Retinal pigment epithelial cell (primary cell): Measurements from ENCODE around the gene NUDT1.
A peak's percentile ranks its signal among the peaks of the same experiment; 100 is the strongest.

Experiments used
- DNase-seq: peaks from one replicate; pipeline ENCODE4 v3.0.0-alpha.2; 2010; ENCODE audit warnings: low read depth
- H3K4me3 ChIP-seq: 2 replicates; pipeline ENCODE4 v1.5.1; 2011; ENCODE audit warnings: mild to moderate bottlenecking, low read length, control low read depth, moderate library complexity
- TF ChIP-seq, protein P1 (sequence below): conservative IDR thresholded peaks from 2 replicates; pipeline ENCODE4 v1.5.1; 2011; ENCODE audit warnings: low read depth, low read length, control low read depth, inconsistent platforms

NUDT1 gene

DNA sequence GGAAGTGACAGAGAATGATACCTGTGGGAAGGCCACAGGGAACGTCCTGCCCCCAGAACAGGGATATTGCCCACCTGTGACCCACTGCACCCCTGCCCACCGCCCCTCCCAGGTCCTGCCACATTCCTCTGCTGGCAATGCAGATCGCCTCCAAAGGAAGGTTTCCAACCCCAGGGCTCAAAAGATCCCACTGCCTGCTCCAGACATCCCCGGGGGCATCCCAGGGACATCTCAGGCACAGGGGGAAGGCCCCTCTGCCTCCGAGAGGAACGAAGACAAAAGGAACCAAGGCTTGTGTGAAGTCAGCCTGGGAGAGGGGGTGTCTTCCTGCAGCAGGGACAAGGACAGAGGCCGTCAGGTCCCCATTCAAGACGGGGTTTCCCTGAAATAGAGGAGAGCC, 28.5 kb downstream of the NUDT1 start:
- DNase-seq = no peak
- TF ChIP-seq, protein P1, sequence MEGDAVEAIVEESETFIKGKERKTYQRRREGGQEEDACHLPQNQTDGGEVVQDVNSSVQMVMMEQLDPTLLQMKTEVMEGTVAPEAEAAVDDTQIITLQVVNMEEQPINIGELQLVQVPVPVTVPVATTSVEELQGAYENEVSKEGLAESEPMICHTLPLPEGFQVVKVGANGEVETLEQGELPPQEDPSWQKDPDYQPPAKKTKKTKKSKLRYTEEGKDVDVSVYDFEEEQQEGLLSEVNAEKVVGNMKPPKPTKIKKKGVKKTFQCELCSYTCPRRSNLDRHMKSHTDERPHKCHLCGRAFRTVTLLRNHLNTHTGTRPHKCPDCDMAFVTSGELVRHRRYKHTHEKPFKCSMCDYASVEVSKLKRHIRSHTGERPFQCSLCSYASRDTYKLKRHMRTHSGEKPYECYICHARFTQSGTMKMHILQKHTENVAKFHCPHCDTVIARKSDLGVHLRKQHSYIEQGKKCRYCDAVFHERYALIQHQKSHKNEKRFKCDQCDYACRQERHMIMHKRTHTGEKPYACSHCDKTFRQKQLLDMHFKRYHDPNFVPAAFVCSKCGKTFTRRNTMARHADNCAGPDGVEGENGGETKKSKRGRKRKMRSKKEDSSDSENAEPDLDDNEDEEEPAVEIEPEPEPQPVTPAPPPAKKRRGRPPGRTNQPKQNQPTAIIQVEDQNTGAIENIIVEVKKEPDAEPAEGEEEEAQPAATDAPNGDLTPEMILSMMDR = no peak
- H3K4me3 ChIP-seq = no peak overlapping the region

DNA sequence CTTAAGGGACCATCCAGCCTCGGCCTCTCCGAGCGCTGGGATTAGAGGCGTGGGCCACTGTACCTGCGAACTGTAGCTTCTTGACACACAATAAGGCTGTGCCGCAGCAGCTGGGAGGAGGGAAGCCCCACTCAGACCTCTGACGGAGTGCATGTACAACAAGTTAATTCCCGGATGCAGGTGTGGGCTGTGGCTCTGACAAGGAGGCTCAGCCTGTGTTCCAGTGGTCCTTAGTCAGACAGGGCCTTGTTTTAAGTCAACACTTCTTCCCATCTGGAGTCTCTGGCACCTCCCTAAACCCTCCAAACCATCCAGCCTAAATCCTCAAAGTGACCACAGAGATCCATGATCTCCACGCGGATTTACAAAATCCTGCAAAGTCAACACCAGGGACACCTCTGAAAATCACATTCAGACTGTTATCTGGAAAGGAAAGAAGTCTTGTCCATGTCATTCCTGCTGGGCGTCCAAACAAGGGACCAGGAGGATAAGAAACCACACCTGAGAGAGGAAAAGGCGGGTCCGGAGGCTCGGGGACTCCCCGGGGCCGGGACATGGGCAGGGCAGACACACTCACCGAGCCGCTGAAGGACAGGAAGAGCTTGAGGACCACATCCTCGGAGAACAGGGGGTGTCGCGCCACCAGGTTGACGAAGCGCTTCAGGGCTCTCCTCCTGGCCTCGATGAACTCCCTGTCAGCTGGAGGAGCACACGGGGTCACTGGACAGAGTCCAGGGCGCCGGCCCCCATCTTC, 29.4 kb downstream of the NUDT1 start:
- no peak for DNase-seq
- TF ChIP-seq, protein P1 = no peak
- no peak overlapping the region for H3K4me3 ChIP-seq

DNA sequence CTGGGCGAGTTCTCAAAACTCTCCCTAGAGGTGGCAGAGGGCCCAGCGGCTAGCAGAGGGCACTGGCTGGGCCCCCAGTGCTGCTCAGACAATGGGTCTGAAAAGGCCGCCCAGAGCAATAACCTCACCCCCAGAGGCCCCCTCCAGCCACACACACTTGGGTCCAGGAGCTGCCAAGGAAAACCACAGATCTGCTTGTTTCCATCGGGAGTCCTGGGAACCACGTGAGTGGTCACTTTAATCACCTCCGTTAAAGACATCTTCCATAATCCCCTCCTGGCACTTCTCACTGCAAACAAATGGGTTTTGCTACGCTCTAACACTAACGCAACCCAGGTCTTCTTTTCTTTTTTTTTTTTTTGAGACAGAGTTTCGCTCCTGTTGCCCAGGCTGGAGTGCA, 30.0 kb downstream of the NUDT1 start:
- H3K4me3 ChIP-seq = no peak overlapping the region
- TF ChIP-seq, protein P1 = no peak
- peak; percentile 38 for DNase-seq

DNA sequence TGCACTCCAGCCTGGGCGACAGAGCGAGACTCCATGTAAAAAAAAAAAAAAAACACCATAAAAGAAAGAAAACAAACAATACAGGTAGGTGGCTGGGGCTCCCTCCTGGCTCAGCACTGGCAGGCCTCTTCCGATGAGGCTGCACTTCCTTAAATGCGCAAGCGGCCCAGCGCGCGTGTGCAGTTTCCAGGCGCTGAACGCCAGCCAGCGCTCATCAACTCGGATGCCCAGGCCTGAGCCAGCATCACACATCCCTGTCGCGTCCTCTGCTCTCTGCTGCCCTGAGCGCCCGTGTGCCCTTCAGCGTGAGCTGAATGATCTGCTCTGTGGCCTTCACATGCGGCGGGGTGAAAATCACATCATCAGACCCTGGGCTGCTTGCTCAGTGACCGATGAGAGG, 31.8 kb downstream of the NUDT1 start:
- DNase-seq = no peak
- TF ChIP-seq, protein P1 = no peak
- no peak overlapping the region for H3K4me3 ChIP-seq

DNA sequence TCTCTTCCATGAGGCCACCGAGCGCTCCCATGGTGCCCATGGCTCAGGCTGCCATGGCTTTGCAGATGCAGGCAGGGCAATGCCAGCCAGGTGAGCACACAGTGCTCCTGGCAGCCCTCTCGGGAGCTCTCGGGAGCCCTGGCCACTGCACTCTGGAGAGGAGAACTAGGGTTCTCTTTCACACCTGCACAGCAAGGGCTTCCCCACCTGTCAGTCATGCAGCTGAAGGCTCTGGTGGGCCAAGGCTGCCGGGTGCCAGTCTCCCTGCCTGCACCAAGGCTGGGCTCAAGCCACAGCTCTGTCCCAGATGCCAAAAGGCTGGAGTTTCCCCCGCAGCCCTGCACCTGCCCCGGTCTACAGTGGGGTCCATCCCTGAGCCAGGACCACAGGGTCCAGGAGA, 32.6 kb downstream of the NUDT1 start:
- DNase-seq = no peak
- TF ChIP-seq, protein P1 = no peak
- H3K4me3 ChIP-seq = no peak overlapping the region

DNA sequence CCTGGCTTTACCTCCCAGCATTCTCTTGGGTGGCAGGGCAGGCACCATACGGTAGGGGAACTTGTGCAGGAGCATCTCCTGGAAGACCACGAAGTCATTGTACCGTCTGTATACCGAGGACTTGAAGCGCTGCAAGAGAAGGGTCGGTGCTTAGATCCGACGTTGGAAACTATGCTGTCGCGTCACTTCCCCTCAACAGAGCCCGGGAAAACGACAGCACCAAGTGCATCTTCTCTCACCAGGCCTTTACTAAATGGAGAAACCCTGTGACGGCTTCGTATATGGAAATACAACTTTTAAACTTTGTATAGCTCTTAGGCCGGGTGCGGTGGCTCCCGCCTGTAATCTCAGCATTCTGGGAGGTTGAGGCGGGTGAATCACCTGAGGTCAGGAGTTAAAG, 33.1 kb downstream of the NUDT1 start:
- DNase-seq = no peak
- H3K4me3 ChIP-seq = no peak overlapping the region
- TF ChIP-seq, protein P1 = no peak

DNA sequence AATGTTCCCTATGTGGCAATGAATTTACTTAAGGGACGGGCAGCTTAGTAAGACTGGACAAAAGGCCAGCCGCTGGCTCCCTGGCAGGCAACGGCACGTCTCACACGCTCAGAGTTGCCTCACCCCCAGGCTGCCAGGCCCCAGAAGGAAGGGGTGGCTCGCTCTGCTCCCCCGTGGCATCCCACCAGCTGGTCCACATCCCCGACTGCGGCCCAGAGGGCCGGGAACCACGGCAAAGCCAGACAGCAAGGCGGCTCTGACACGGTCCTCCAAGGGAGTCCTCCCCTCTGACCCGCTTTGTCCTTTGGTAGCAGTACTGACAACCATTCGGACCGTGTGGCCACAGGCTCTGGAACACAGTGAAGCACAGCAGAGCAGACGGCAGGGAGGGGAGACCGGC, 34.1 kb downstream of the NUDT1 start:
- H3K4me3 ChIP-seq = no peak overlapping the region
- TF ChIP-seq, protein P1 = no peak
- no peak for DNase-seq
